Neuronal stem cell (in vitro differentiated cells): ENCODE results near the gene CPT1A. TPM values are rescaled to one million over a fixed set of nuclear protein-coding genes. Genes with fewer than 3 reads are reported as not detected.
"Not testable (repeated sequence)": the region's sequence is repeated elsewhere in the genome, so short reads cannot be mapped to it uniquely, and the experiment has no call there.

Source experiments
- DNase-seq: peaks from one replicate; pipeline ENCODE4 v3.0.0-alpha.2; 2013; ENCODE audit warnings: low spot score
- H2AFZ ChIP-seq: one replicate; pipeline ENCODE4 v1.6.1; 2013; ENCODE audit warnings: mild to moderate bottlenecking, low read length, inconsistent platforms
- H2AK5ac ChIP-seq: 2 replicates; pipeline ENCODE4 v1.6.1; 2013; ENCODE audit warnings: low read depth, mild to moderate bottlenecking, inconsistent platforms, low read length, moderate library complexity, mixed read lengths
- H2BK120ac ChIP-seq: 2 replicates; pipeline ENCODE4 v1.6.1; 2013; ENCODE audit warnings: low read depth, mild to moderate bottlenecking, inconsistent platforms, low read length, moderate library complexity, mixed read lengths
- H2BK12ac ChIP-seq: one replicate; pipeline ENCODE4 v1.6.1; 2013; ENCODE audit warnings: low read length, inconsistent platforms
- H2BK15ac ChIP-seq: 2 replicates; pipeline ENCODE4 v1.6.1; 2013; ENCODE audit warnings: mild to moderate bottlenecking, low read length, inconsistent platforms, mixed read lengths
- H2BK5ac ChIP-seq: one replicate; pipeline ENCODE4 v1.6.1; 2013; ENCODE audit warnings: inconsistent platforms, mild to moderate bottlenecking, low read length, moderate library complexity
- H3K14ac ChIP-seq: one replicate; pipeline ENCODE4 v1.6.1; 2013; ENCODE audit warnings: low read length, inconsistent platforms
- H3K18ac ChIP-seq: 2 replicates; pipeline ENCODE4 v1.6.1; 2013; ENCODE audit warnings: low read length, inconsistent platforms
- H3K23ac ChIP-seq: 2 replicates; pipeline ENCODE4 v1.6.1; 2013; ENCODE audit warnings: low read depth, mild to moderate bottlenecking, mixed read lengths, low read length, inconsistent platforms; ENCODE audit not compliant: poor library complexity
- H3K27ac ChIP-seq: replicated peaks from 3 replicates; pipeline ENCODE4 v1.5.1; 2013; ENCODE audit warnings: low read length, inconsistent platforms
- H3K27me3 ChIP-seq, 3 experiments: 2 replicates each; pipeline ENCODE4 v1.6.1; 2013; ENCODE audit warnings: low read length in 3 of 3, mild to moderate bottlenecking in 2 of 3, inconsistent platforms in 1 of 3, low read depth in 1 of 3, mixed read lengths in 1 of 3, moderate library complexity in 1 of 3; ENCODE audit not compliant: control insufficient read depth in 3 of 3, insufficient read depth in 3 of 3
- H3K36me3 ChIP-seq, 2 donors: replicated peaks in 1 of 2; 2 replicates each; pipeline ENCODE4 v1.6.1; 2013; ENCODE audit warnings: low read length in 2 of 2; ENCODE audit not compliant: control insufficient read depth in 2 of 2, insufficient read depth in 2 of 2
- H3K4ac ChIP-seq: 2 replicates; pipeline ENCODE4 v1.6.1; 2013; ENCODE audit warnings: inconsistent platforms, mild to moderate bottlenecking, low read length, moderate library complexity
- H3K4me1 ChIP-seq, 2 donors: 1 replicate in 1 of 2; 2 replicates in 1 of 2; pipeline ENCODE4 v1.6.1; 2013; ENCODE audit warnings: low read length in 2 of 2, low read depth in 1 of 2; ENCODE audit not compliant: control insufficient read depth in 2 of 2, insufficient read depth in 1 of 2
- H3K4me2 ChIP-seq: one replicate; pipeline ENCODE4 v1.6.1; 2013; ENCODE audit warnings: mild to moderate bottlenecking, low read length, inconsistent platforms; ENCODE audit not compliant: insufficient read depth, poor library complexity, severe bottlenecking
- H3K4me3 ChIP-seq, 2 donors: 2 replicates each; pipeline ENCODE4 v1.5.1; 2013; ENCODE audit warnings: low read length in 2 of 2, mild to moderate bottlenecking in 2 of 2, inconsistent platforms in 1 of 2, moderate library complexity in 1 of 2
- H3K79me1 ChIP-seq: one replicate; pipeline ENCODE4 v1.6.1; 2013; ENCODE audit warnings: low read depth, mild to moderate bottlenecking, inconsistent platforms, low read length, moderate library complexity
- H3K9ac ChIP-seq: one replicate; pipeline ENCODE4 v1.6.1; 2013; ENCODE audit warnings: mild to moderate bottlenecking, low read depth, low read length, inconsistent platforms; ENCODE audit not compliant: poor library complexity
- H3K9me3 ChIP-seq, 2 donors: replicated peaks in 1 of 2; 2 replicates each; pipeline versions ENCODE3 to v1.6.1; 2013; ENCODE audit warnings: low read length in 2 of 2, mild to moderate bottlenecking in 2 of 2, inconsistent platforms in 1 of 2, low read depth in 1 of 2, mixed read lengths in 1 of 2, moderate library complexity in 1 of 2; ENCODE audit not compliant: control insufficient read depth in 2 of 2, insufficient read depth in 1 of 2
- H4K8ac ChIP-seq: one replicate; pipeline ENCODE4 v1.6.1; 2013; ENCODE audit warnings: low read depth, mild to moderate bottlenecking, inconsistent platforms, low read length, moderate library complexity
- H4K91ac ChIP-seq: one replicate; pipeline ENCODE4 v1.6.1; 2013; ENCODE audit warnings: low read length, low read depth, mild to moderate bottlenecking, inconsistent platforms; ENCODE audit not compliant: poor library complexity
- WGBS, 2 donors: extraction: QIAGEN DNeasy Blood & Tissue Kit; methylation state at CpG; one replicate each; pipeline ENCODE4 v1.1.7; 2013; ENCODE audit warnings: missing lambda C conversion rate in 2 of 2, mixed read lengths in 1 of 2; ENCODE audit not compliant: insufficient read length in 2 of 2, insufficient replicate concordance in 1 of 2; ENCODE audit errors: extremely low coverage in 2 of 2; 5-methylcytosine and 5-hydroxymethylcytosine counted together
- polyA plus RNA-seq, 2 experiments: library from polyadenylated mRNA; stranded (reverse); fragments of 200-250 nt; gene quantifications; one replicate each; pipeline ENCODE4 v1.2.3, GENCODE V29; 2013

Gene CPT1A
- polyA plus RNA-seq (2013, experiment 1 of 2): 0.84 TPM
- 0.93 TPM for polyA plus RNA-seq (2013, experiment 2 of 2)

DNA sequence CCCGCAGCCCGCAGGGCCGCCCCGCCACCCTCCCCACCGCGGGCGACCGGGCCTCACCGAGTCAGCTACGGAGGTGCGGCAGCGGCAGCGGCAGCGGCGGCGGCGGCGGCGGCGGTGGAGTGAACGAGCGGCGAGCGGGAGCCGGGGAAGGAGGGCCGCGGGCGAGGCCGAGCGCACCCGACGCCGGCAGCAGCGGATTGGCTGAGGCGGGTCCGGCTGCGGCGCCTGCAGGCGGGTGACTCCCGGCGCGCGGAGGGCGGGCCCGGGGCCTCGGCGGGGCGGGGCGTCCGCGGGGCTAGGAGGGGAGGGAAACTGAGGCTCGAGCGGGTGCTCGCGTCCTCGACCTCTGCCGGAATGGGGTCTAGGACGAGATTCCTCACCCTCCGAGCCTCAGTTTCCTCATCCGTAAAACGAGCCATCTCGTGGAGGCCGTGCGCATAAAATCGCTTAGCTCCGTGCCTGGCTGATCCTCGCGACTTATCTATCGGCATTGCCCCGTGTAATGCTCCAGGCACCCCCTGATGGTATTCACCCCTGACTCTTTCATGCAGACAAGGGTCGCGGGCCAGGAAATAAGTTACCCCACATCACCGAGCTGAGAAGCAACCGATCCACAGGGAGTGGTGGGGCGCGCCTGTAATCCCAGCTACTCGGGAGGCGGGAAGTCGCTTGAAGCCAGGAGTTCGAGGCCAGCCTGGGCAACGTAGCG lies at the start of gene CPT1A:
TSS of gene CPT1A (minus strand) at position 199 of the 709 bp plus-strand sequence. CDS start 26,442 bp downstream, outside the sequence.
- Histone ChIP-seq H2BK15ac (no peak within 1 kb of the TSS), H2BK120ac (no peak within 1 kb of the TSS), H3K18ac (peak within 1 kb of the TSS; percentile 80), H2AFZ (peak within 1 kb of the TSS; percentile 75), H3K36me3 (no peaks in the 10 kb centered on the region), H3K9ac (no peak within 1 kb of the TSS), H4K8ac (no peak within 1 kb of the TSS), H3K4me1 (peaks cover 12 to 27% of the 10 kb centered on the region in 2 donors), H3K27me3 (peaks cover 41 to 82% (median 68%) of the 10 kb centered on the region in 3 experiments), H3K23ac (peak within 1 kb of the TSS; percentile 73), H3K4me2 (peak within 1 kb of the TSS; percentile 54), H3K79me1 (peaks cover 2% of the 10 kb centered on the region), H3K27ac (no peak within 1 kb of the TSS), H3K9me3 (peaks cover 0 to 6% of the 10 kb centered on the region in 2 donors), H2BK5ac (no peak within 1 kb of the TSS), H2AK5ac (peak within 1 kb of the TSS; percentile 81), H4K91ac (no peak within 1 kb of the TSS), H3K4me3 (peak within 1 kb of the TSS; percentile 28 to 69), H3K14ac (peak within 1 kb of the TSS; percentile 8), H3K4ac (no peak within 1 kb of the TSS), H2BK12ac (peak within 1 kb of the TSS; percentile 73)
- no CpG with 5 or more reads among the region's 82 CpGs for WGBS, 2 donors
- no peak for DNase-seq

DNA sequence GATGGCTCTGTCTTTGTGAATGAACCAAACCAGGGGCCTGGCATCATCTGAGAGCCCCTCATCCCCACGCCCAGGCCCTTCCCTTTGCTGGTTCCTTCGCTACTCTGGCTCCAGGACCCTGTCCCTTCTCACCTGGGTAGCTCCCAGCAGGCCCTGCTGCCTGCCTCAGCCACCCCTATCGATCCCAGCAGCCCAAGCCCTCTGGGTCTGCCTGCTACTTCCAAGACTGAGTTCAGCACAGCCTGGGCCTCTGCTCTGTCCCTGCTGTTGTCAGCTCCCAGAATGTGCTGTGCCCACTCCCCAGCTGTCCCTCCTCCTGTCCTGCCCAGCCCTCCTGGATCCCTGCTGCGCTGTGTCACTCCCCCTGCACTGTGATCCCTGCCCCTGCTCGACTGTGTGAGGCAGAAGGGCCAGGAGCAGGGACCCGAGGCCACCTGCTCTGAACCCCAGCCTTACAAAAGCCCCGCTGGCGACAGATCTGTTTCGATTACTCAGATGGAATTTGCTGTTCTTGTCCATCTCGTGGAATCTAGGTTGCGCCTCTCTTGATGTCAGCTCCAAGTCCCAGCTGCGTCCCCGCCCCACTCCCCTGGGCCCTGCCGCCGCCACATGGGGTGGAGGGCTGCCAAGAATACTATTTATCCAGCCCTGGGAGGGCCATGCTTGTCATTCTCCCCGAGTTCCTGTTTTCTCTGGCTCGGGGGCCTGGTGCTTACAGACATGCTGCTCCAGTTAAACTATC lies 48.9 kb upstream of the CPT1A start:
- no peak for DNase-seq
- Histone ChIP-seq H3K9ac (peak overlapping the region; percentile 9), H4K8ac (peak overlapping the region; percentile 73), H3K27me3 (no peaks in the 10 kb centered on the region), H2BK5ac (peak overlapping the region; percentile 70), H3K4me2 (no peak overlapping the region), H2AK5ac (no peak overlapping the region), H3K79me1 (no peaks in the 10 kb centered on the region), H2AFZ (no peak overlapping the region), H2BK120ac (no peak overlapping the region), H3K14ac (no peak overlapping the region), H2BK15ac (no peak overlapping the region), H3K23ac (peak overlapping the region; percentile 46), H4K91ac (no peak overlapping the region), H3K9me3 (no peaks in the 10 kb centered on the region), H3K18ac (no peak overlapping the region), H3K4ac (no peak overlapping the region), H2BK12ac (peak overlapping the region; percentile 2), H3K36me3 (peaks cover 24 to 52% of the 10 kb centered on the region in 2 donors), H3K4me1 (no peaks in the 10 kb centered on the region), H3K27ac (no peak overlapping the region), H3K4me3 (no peak overlapping the region)
- no CpG with 5 or more reads among the region's 17 CpGs for whole genome bisulfite sequencing, 2 donors

DNA sequence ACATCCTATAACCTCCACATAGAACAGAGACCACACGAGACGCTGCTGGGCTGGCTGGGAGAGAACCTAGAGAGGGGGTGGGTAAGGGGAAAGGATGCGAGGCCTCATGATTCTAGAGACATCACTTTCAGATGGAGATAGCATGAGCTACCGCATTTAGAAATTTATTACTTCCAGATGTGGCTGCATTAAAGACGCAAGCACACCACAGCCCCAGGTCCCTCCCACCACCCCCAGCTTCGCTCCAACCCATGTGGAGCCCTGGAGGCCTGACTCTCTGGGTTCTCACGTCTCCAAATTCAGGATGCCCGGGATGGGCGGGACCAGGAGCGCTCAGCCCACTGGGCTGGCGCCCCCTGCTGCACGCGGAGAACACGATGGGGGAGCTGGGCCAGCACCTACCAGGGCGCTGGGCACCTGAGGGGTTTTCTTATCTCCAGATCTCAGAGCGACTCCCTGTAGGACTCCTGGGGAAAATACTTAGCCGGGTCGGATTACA lies 48.3 kb upstream of the CPT1A start:
- no peaks in the 10 kb centered on the region for H3K4me1 ChIP-seq
- H3K4me2 ChIP-seq: no peak overlapping the region
- H3K18ac ChIP-seq: no peak overlapping the region
- H2BK120ac ChIP-seq: no peak overlapping the region
- H3K14ac ChIP-seq: no peak overlapping the region
- H3K27me3 ChIP-seq: no peaks in the 10 kb centered on the region
- no peaks in the 10 kb centered on the region for H3K79me1 ChIP-seq
- H2BK12ac ChIP-seq: no peak overlapping the region
- no CpG with 5 or more reads among the region's 18 CpGs for WGBS, 2 donors
- H3K36me3 ChIP-seq: peaks cover 22 to 50% of the 10 kb centered on the region in 2 donors
- H3K4me3 ChIP-seq: no peak overlapping the region
- no peak overlapping the region for H3K27ac ChIP-seq
- no peak overlapping the region for H2BK15ac ChIP-seq
- no peak overlapping the region for H3K4ac ChIP-seq
- no peak overlapping the region for H2BK5ac ChIP-seq
- H4K8ac ChIP-seq: no peak overlapping the region
- DNase-seq: no peak
- no peak overlapping the region for H2AK5ac ChIP-seq
- H2AFZ ChIP-seq: no peak overlapping the region
- H3K9me3 ChIP-seq: no peaks in the 10 kb centered on the region
- no peak overlapping the region for H3K23ac ChIP-seq
- H3K9ac ChIP-seq: no peak overlapping the region
- H4K91ac ChIP-seq: no peak overlapping the region

DNA sequence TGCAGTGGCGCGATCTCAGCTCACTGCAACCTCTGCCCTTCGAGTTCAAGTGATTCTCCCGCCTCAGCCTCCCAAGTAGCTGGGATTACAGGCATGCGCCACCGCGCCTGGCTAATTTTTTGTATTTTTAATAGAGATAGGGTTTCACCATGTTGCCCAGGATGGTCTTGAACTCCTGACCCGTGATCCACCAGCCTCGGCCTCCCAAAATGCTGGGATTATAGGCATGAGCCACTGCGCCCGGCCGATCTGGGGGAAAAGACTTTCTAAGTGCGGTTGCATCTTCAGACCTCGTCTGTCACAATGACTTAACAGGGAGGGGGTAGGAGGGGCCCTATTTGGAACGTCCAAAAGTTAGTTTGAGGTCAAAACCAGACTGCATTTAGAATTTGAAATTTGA lies 43.1 kb upstream of the CPT1A start:
- H4K8ac ChIP-seq, H2BK12ac ChIP-seq, H2AK5ac ChIP-seq, H3K79me1 ChIP-seq, H3K4ac ChIP-seq, H3K36me3 ChIP-seq, H3K27ac ChIP-seq, H2BK120ac ChIP-seq, DNase-seq, H3K4me3 ChIP-seq, H3K18ac ChIP-seq, H3K9ac ChIP-seq, H3K4me2 ChIP-seq, H3K4me1 ChIP-seq, H3K9me3 ChIP-seq, H3K23ac ChIP-seq, H4K91ac ChIP-seq, H2BK5ac ChIP-seq, H3K27me3 ChIP-seq, H2AFZ ChIP-seq, H2BK15ac ChIP-seq, H3K14ac ChIP-seq: not testable (repeated sequence)
- WGBS, 2 donors: no CpG with 5 or more reads among the region's 15 CpGs
